Measurements from ENCODE around the gene PPP1R12B.
"Not testable (repeated sequence)": the region's sequence is repeated elsewhere in the genome, so short reads cannot be mapped to it uniquely, and the experiment has no call there.

Gene PPP1R12B

GRCh38 chr1:202406896-202407295, 58.4 kb downstream of the PPP1R12B start:
- not testable (repeated sequence) for DNase-seq

GRCh38 chr1:202407378-202407777, 58.9 kb downstream of the PPP1R12B start:
- not testable (repeated sequence) for DNase-seq

- DNase-seq, result not testable (repeated sequence)
Observed at GRCh38 chr1:202410251-202410650, 61.8 kb downstream of the PPP1R12B start.

GRCh38 chr1:202410854-202411357, 62.4 kb downstream of the PPP1R12B start:
- DNase-seq, result peak in 1 of 2 experiments; percentile 26

GRCh38 chr1:202411422-202411821, 62.9 kb downstream of the PPP1R12B start:
- DNase-seq, result no peak

- not testable (repeated sequence) for DNase-seq
Observed at GRCh38 chr1:202412421-202412820, 63.9 kb downstream of the PPP1R12B start.

- DNase-seq, result no peak
Observed at GRCh38 chr1:202416641-202417040, 68.1 kb downstream of the PPP1R12B start.

- DNase-seq, result not testable (repeated sequence)
Observed at GRCh38 chr1:202417141-202417540, 68.6 kb downstream of the PPP1R12B start.

- DNase-seq, result not testable (repeated sequence)
Observed at GRCh38 chr1:202417762-202418201, 69.3 kb downstream of the PPP1R12B start.

GRCh38 chr1:202419731-202420130, 71.2 kb downstream of the PPP1R12B start:
- not testable (repeated sequence) for DNase-seq

GRCh38 chr1:202420422-202421094, 72.1 kb downstream of the PPP1R12B start:
- DNase-seq, result not testable (repeated sequence)

GRCh38 chr1:202422709-202423108, 74.2 kb downstream of the PPP1R12B start:
- DNase-seq, result not testable (repeated sequence)

- DNase-seq, result not testable (repeated sequence)
Observed at GRCh38 chr1:202424260-202424659, 75.8 kb downstream of the PPP1R12B start.

GRCh38 chr1:202430111-202430510, 81.6 kb downstream of the PPP1R12B start:
- not testable (repeated sequence) for DNase-seq

- not testable (repeated sequence) for DNase-seq
Observed at GRCh38 chr1:202432338-202432737, 83.8 kb downstream of the PPP1R12B start.

- no peak for DNase-seq
Observed at GRCh38 chr1:202433155-202434043, 84.9 kb downstream of the PPP1R12B start.

- DNase-seq, result no peak
Observed at GRCh38 chr1:202434059-202434458, 85.6 kb downstream of the PPP1R12B start.

- DNase-seq, result no peak
Observed at GRCh38 chr1:202438393-202439174, 90.1 kb downstream of the PPP1R12B start.

GRCh38 chr1:202439308-202439707, 90.8 kb downstream of the PPP1R12B start:
- DNase-seq, result no peak

GRCh38 chr1:202448140-202448539, 99.6 kb downstream of the PPP1R12B start:
- DNase-seq, result not testable (repeated sequence)

- not testable (repeated sequence) for DNase-seq
Observed at GRCh38 chr1:202451641-202452040, 103.1 kb downstream of the PPP1R12B start.

- DNase-seq, result no peak
Observed at GRCh38 chr1:202452508-202452907, 104.0 kb downstream of the PPP1R12B start.
